ENCODE results near the gene PTGIS. TPM values are rescaled to one million over a fixed set of nuclear protein-coding genes. Genes with fewer than 3 reads are reported as not detected.
"Not testable (repeated sequence)": the region's sequence is repeated elsewhere in the genome, so short reads cannot be mapped to it uniquely, and the experiment has no call there.

The PTGIS gene
- polyA plus RNA-seq (not detected in 3 replicates), polyA minus RNA-seq (0.59 TPM in 1 of 3 replicates, not detected in the others)
- not detected for polyA plus RNA-seq (2011; ENCODE audit: low read depth)
- polyA plus RNA-seq (2011; cell fraction: cytosol; rRNA removed), result not detected in 2 replicates
- not detected in 2 replicates for polyA plus RNA-seq (2011; cell fraction: nucleus; rRNA removed)
- not detected in 2 replicates for polyA plus RNA-seq (2012; ENCODE audit: low replicate concordance)
- not detected for polyA minus RNA-seq (2011; cell fraction: cytosol; rRNA and poly(A)+ RNA removed)
- polyA minus RNA-seq (2011; cell fraction: nucleus; rRNA and poly(A)+ RNA removed), result not detected in 2 replicates

DNA sequence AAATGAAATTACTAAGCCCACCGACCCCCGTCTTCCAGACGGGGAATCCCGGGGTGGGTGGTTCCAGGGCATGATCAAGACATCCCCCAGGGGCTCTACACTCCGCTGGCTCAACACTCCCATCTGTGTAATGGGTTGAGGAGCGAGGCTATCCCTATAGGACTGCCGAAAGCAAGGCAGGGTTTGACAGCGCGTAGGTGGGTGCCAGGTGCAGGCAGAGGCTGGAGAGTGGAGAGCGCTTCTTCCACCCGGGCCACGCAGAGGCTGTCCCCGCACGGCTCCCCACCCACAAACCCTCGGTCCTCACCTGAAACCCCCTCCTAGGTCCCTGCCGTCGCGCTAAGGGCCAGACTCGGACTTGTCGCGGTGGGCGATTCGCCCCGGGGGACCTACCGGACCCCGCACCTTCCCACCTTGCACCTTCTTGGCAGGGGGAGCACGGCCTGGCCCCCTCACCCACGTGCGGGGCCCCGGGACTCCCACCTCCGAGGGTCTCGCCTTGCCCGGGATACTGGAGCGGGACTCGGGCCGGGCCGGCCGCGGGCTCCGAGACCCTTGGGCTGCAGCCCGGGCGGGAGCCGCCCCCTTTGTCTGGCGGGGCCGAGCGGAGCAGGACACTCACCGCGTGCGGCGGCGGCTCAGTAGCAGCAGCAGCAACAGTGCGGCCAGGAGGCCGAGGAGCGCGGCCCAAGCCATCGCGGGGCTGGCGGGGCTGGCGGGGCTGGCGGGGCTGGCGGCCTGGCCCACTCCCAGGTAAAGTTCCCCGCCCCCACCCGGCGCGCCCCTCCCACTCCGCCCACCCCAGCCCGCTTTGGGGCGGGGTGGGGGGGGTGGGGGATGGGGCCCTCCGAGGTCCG is at the start of gene PTGIS:
PTGIS (minus strand) TSS at position 717 of the 857 bp plus-strand sequence; CDS start at position 696, 21 bp downstream.
- FAIRE-seq (no peak), DNase-seq (ENCODE audit: low read depth, low spot score) (no peak)
- H2AFZ ChIP-seq (ENCODE audit: control insufficient read depth, low read length), result no peak within 1 kb of the TSS
- dilution Hi-C loops (cut with MboI; ENCODE audit: extremely low pct_ligation_motif_present, low sequenced_read_pairs), result no loop called here
- no peaks in the 10 kb centered on the region for H3K36me3 ChIP-seq (ENCODE audit: control insufficient read depth in 2 of 2, extremely low read depth in 1 of 2, insufficient read depth in 2 of 2, low read length in 2 of 2)
- peaks cover 57% of the 10 kb centered on the region for H3K27me3 ChIP-seq (ENCODE audit: control insufficient read depth, extremely low read depth, insufficient read depth, low read length)
- no peak within 1 kb of the TSS for H3K9ac ChIP-seq (ENCODE audit: control insufficient read depth, extremely low read depth, insufficient read depth, low read length)
- H3K4me1 ChIP-seq (ENCODE audit: control insufficient read depth, extremely low read depth, insufficient read depth, low read length), result no peaks in the 10 kb centered on the region
- no peaks in the 10 kb centered on the region for H3K79me2 ChIP-seq (ENCODE audit: control insufficient read depth, insufficient read depth, low read length)
- no peak within 1 kb of the TSS for H3K27ac ChIP-seq (ENCODE audit: control insufficient read depth, insufficient read depth, low read length)
- no peak within 1 kb of the TSS for H3K4me2 ChIP-seq (ENCODE audit: control insufficient read depth, extremely low read depth, insufficient read depth, low read depth, low read length)
- H3K9me3 ChIP-seq (ENCODE audit: control insufficient read depth, low read depth, low read length), result no peaks in the 10 kb centered on the region
- TF ChIP-seq, protein P1, sequence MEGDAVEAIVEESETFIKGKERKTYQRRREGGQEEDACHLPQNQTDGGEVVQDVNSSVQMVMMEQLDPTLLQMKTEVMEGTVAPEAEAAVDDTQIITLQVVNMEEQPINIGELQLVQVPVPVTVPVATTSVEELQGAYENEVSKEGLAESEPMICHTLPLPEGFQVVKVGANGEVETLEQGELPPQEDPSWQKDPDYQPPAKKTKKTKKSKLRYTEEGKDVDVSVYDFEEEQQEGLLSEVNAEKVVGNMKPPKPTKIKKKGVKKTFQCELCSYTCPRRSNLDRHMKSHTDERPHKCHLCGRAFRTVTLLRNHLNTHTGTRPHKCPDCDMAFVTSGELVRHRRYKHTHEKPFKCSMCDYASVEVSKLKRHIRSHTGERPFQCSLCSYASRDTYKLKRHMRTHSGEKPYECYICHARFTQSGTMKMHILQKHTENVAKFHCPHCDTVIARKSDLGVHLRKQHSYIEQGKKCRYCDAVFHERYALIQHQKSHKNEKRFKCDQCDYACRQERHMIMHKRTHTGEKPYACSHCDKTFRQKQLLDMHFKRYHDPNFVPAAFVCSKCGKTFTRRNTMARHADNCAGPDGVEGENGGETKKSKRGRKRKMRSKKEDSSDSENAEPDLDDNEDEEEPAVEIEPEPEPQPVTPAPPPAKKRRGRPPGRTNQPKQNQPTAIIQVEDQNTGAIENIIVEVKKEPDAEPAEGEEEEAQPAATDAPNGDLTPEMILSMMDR (optimal IDR thresholded peaks at IDR 0.05 in 1 of 3, IDR thresholded peaks at IDR 0.05 in 1 of 3, conservative IDR thresholded peaks at IDR 0.05 in 1 of 3; ENCODE audit: extremely low read depth in 1 of 3, insufficient read depth in 2 of 3, low read length in 3 of 3), result no peak
- TF ChIP-seq EZH2 (IDR thresholded peaks at IDR 0.05; ENCODE audit: low read length), result peak; percentile 91
- no peak within 1 kb of the TSS for H3K4me3 ChIP-seq (ENCODE audit: control insufficient read depth in 2 of 3, extremely low read depth in 1 of 3, insufficient read depth in 2 of 3, low read depth in 1 of 3, low read length in 3 of 3)
- H4K20me1 ChIP-seq (ENCODE audit: control insufficient read depth, extremely low read depth, insufficient read depth, low read length), result no peaks in the 10 kb centered on the region
- H3K9me1 ChIP-seq (ENCODE audit: control insufficient read depth, extremely low read depth, insufficient read depth, low read length), result no peaks in the 10 kb centered on the region

DNA sequence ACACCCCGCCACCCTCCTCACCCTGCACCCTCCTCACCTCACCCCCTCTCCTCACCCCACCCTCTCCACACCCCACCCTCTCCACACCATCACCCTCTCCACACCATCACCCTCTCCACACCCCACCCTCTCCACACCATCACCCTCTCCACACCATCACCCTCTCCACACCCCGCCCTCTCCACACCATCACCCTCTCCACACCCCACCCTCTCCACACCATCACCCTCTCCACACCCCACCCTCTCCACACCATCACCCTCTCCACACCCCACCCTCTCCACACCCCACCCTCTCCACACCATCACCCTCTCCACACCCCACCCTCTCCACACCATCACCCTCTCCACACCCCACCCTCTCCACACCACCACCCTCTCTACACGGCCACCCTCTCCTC is 49.5 kb upstream of the PTGIS start:
- H3K36me3 ChIP-seq (ENCODE audit: control insufficient read depth in 2 of 2, extremely low read depth in 1 of 2, insufficient read depth in 2 of 2, low read length in 2 of 2); H3K4me2 ChIP-seq (ENCODE audit: control insufficient read depth, extremely low read depth, insufficient read depth, low read depth, low read length); FAIRE-seq; H3K27ac ChIP-seq (ENCODE audit: control insufficient read depth, insufficient read depth, low read length); H3K9ac ChIP-seq (ENCODE audit: control insufficient read depth, extremely low read depth, insufficient read depth, low read length); H4K20me1 ChIP-seq (ENCODE audit: control insufficient read depth, extremely low read depth, insufficient read depth, low read length); DNase-seq (ENCODE audit: low read depth, low spot score); H3K79me2 ChIP-seq (ENCODE audit: control insufficient read depth, insufficient read depth, low read length); H3K4me1 ChIP-seq (ENCODE audit: control insufficient read depth, extremely low read depth, insufficient read depth, low read length); H3K4me3 ChIP-seq (ENCODE audit: control insufficient read depth in 2 of 3, extremely low read depth in 1 of 3, insufficient read depth in 2 of 3, low read depth in 1 of 3, low read length in 3 of 3); dilution Hi-C loops (cut with MboI; ENCODE audit: extremely low pct_ligation_motif_present, low sequenced_read_pairs); H2AFZ ChIP-seq (ENCODE audit: control insufficient read depth, low read length); H3K9me3 ChIP-seq (ENCODE audit: control insufficient read depth, low read depth, low read length); H3K9me1 ChIP-seq (ENCODE audit: control insufficient read depth, extremely low read depth, insufficient read depth, low read length); H3K27me3 ChIP-seq (ENCODE audit: control insufficient read depth, extremely low read depth, insufficient read depth, low read length): not testable (repeated sequence)

Data from keratinocyte (primary cell).